ENCODE results near the gene FHAD1. TPM values are rescaled to one million over a fixed set of nuclear protein-coding genes. Genes with fewer than 3 reads are reported as not detected.

FHAD1 gene
- total RNA-seq, 1 experiment from 2014 or later, result 1.9 TPM

DNA sequence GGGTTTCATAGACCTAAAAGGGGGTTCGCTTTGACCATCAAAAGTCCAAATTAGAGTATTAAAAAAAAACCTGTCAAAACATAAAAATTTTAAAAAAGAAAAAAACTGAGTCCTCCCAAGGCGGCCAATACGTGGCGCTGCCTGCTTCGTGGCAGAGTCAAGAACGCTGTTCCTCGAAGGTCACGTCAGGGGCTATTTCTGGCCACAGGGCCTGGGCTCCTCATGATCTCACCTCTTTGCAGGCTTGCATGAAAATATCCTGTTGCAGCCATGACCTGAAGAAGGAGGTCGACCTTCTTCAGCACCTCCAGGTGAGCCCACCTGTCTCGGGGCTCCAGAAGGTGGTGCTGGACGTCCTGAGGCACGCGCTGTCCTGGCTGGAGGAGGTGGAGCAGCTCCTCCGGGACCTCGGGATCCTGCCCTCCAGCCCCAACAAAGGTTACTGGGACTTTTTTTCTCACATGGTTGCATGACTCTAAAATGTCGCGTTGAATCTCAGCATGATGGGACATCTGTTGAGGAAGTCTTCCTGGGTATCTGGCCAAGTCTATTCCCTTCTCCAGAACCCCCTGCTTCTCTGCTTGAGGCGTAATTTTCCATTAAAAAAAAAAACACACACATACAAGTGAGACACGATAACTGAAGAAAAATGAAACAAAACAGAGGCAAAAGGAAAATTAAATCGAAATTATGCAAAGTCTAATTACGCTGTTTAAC lies 82.2 kb downstream of the FHAD1 start:
- no peak overlapping the region for H4K91ac ChIP-seq (ENCODE audit: insufficient read length, low read depth, low read length)
- no peak overlapping the region for H3K14ac ChIP-seq (ENCODE audit: insufficient read depth, low read length)
- H3K79me1 ChIP-seq (ENCODE audit: insufficient read depth, low read depth, low read length, poor library complexity, severe bottlenecking), result no peaks in the 10 kb centered on the region
- H3K9me3 Mint-ChIP-seq, result no peaks in the 10 kb centered on the region
- no peak overlapping the region for H2AK5ac ChIP-seq (ENCODE audit: insufficient read length, low read length)
- H4K8ac ChIP-seq (replicated peaks; ENCODE audit: insufficient read length, low read depth, low read length), result no peak overlapping the region
- no peak overlapping the region for H3K18ac ChIP-seq (ENCODE audit: insufficient read length, low read depth, low read length)
- no peak overlapping the region for H2BK15ac ChIP-seq (ENCODE audit: low read depth, low read length)
- H4K20me1 ChIP-seq (ENCODE audit: control insufficient read depth, insufficient read depth, insufficient read length), result no peaks in the 10 kb centered on the region
- H3K23me2 ChIP-seq (ENCODE audit: insufficient read length, low read depth, low read length, poor library complexity, severe bottlenecking), result no peaks in the 10 kb centered on the region
- no peaks in the 10 kb centered on the region for H3K36me3 Mint-ChIP-seq (ENCODE audit: insufficient read depth in 1 of 3, low read depth in 3 of 3)
- H4K5ac ChIP-seq (ENCODE audit: insufficient read length, low read depth, low read length), result no peak overlapping the region
- no peak overlapping the region for H2BK5ac ChIP-seq (ENCODE audit: insufficient read length, low read length)
- H2AFZ ChIP-seq (ENCODE audit: low read length), result no peak overlapping the region
- TF ChIP-seq, protein P1, sequence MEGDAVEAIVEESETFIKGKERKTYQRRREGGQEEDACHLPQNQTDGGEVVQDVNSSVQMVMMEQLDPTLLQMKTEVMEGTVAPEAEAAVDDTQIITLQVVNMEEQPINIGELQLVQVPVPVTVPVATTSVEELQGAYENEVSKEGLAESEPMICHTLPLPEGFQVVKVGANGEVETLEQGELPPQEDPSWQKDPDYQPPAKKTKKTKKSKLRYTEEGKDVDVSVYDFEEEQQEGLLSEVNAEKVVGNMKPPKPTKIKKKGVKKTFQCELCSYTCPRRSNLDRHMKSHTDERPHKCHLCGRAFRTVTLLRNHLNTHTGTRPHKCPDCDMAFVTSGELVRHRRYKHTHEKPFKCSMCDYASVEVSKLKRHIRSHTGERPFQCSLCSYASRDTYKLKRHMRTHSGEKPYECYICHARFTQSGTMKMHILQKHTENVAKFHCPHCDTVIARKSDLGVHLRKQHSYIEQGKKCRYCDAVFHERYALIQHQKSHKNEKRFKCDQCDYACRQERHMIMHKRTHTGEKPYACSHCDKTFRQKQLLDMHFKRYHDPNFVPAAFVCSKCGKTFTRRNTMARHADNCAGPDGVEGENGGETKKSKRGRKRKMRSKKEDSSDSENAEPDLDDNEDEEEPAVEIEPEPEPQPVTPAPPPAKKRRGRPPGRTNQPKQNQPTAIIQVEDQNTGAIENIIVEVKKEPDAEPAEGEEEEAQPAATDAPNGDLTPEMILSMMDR (conservative IDR thresholded peaks at IDR 0.05), result no peak
- H3K27ac ChIP-seq (ENCODE audit: insufficient read length, low read depth, low read length), result no peak overlapping the region
- no peak overlapping the region for H3K4me2 ChIP-seq (ENCODE audit: insufficient read depth, insufficient read length, low read length)
- H3K27me3 ChIP-seq (ENCODE audit: insufficient read depth, low read length), result no peaks in the 10 kb centered on the region; the same call in 1 of the 2 replicates
- no peaks in the 10 kb centered on the region for H3K9me3 ChIP-seq (ENCODE audit: control insufficient read depth, low read depth, low read length)
- peaks cover 7 to 12% of the 10 kb centered on the region in 2 experiments for H3K4me1 Mint-ChIP-seq
- no peak overlapping the region for H3K4me3 Mint-ChIP-seq
- no peak overlapping the region for H3T11ph ChIP-seq (ENCODE audit: low read length)
- no CpG with 5 or more reads among the region's 21 CpGs for WGBS (ENCODE audit: extremely low coverage, insufficient read length, low lambda C conversion rate)
- H3K27ac Mint-ChIP-seq, result no peak overlapping the region
- H3K27me3 Mint-ChIP-seq (ENCODE audit: low read depth), result peaks cover 13% of the 10 kb centered on the region
- no peak overlapping the region for H3K4ac ChIP-seq (ENCODE audit: low read depth, low read length)
- no peak overlapping the region for H2BK20ac ChIP-seq (ENCODE audit: low read depth, low read length, poor library complexity, severe bottlenecking)
- H3K79me2 ChIP-seq (ENCODE audit: insufficient read depth, low read length), result no peaks in the 10 kb centered on the region
- no peak for DNase-seq
- H3K9ac ChIP-seq (ENCODE audit: extremely low read depth, insufficient read length, low read length), result no peak overlapping the region
- no peak overlapping the region for H3K23ac ChIP-seq (ENCODE audit: insufficient read length, low read depth, low read length)
- H3K4me1 ChIP-seq (ENCODE audit: insufficient read depth, low read length), result peaks cover 7% of the 10 kb centered on the region; the same call in 1 of the 2 replicates
- no peak overlapping the region for H3K56ac ChIP-seq (ENCODE audit: insufficient read length, low read depth, low read length)
- H2BK12ac ChIP-seq (ENCODE audit: insufficient read length, low read depth, low read length), result no peak overlapping the region
- H2BK120ac ChIP-seq (ENCODE audit: low read depth, low read length, poor library complexity, severe bottlenecking), result no peak overlapping the region
